ENCODE data around the gene HTRA3. TPM values are rescaled to one million over a fixed set of nuclear protein-coding genes. Genes with fewer than 3 reads are reported as not detected.

HTRA3 gene
- polyA plus RNA-seq (ENCODE audit: insufficient read length in 4 of 4): 10 to 100 TPM in 2 of 4 donors, 1 to 10 TPM in 2; 8.2 to 16.7 (median 10.7) TPM

DNA sequence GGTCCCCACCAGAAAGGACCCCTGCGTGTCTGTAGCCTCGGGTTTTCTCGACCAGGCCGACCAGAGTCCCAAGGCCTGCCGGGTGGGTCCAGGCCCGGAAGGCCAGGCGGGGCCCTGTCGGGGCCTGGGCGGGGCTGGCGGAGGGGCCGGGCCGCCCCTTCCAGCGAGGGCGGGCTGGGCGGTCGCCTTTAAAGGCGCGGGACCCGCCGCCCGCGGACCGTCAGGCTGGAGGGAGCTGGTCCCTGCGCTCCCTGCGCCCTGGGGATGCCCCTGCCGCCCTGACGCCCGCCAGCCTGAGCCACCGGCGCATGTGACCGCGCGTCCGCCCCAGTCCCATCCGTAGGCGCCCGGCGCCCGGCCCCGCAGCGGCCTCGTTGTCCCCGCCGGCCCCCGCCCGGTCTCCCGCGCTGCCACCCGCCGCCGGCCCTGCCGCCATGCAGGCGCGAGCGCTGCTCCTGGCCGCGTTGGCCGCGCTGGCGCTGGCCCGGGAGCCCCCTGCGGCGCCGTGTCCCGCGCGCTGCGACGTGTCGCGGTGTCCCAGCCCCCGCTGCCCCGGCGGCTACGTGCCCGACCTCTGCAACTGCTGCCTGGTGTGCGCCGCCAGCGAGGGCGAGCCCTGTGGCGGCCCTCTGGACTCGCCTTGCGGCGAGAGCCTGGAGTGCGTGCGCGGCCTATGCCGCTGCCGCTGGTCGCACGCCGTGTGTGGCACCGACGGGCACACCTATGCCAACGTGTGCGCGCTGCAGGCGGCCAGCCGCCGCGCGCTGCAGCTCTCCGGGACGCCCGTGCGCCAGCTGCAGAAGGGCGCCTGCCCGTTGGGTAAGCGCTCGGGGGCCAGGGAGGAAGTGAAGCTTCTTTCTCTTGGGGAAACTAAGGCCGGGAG lies at the start of gene HTRA3:
TSS of gene HTRA3 (plus strand) at position 220 of the 883 bp plus-strand sequence. CDS start at position 435, 215 bp downstream.
- DNase-seq (ENCODE audit: low read depth in 4 of 4, low spot score in 2 of 4): no peak

DNA sequence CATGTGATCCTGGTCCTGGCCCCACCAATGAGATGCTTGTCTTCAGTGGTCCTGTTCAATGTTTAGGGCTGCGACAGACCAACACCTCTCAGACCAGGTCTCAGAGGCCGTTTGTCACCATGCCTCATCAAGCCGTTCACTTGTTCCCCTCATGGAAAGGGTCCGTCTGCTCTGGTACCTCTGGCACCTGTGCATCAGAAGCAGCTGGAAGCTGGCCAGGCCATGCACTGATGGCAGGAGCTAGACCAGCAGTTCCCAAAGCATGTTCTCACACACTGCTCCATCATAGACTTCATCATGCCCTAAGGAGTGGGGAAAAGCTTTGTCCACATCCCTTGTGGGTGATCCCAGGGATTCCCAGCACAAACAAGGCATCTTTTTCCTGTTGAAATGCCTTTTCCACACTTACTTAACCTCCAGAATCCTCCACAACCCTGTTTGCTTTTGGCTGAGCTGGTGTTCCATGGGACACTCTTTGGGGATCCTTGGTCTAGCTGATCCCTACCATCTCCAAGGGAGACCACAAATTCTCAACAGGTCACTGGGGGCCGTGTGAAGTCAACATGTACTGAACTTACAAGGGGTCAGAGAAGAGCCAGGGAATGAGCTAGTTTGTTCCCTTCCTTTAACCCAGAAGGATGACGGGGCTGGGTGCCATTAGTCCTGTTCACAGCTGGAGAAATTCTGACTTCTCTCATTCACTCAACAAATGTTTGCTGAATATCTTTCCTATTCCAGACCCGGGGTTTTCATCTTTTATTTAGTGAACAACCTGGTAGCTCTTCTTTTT lies 48.7 kb upstream of the HTRA3 start:
- no peak for DNase-seq (ENCODE audit: low read depth in 4 of 4, low spot score in 2 of 4)

DNA sequence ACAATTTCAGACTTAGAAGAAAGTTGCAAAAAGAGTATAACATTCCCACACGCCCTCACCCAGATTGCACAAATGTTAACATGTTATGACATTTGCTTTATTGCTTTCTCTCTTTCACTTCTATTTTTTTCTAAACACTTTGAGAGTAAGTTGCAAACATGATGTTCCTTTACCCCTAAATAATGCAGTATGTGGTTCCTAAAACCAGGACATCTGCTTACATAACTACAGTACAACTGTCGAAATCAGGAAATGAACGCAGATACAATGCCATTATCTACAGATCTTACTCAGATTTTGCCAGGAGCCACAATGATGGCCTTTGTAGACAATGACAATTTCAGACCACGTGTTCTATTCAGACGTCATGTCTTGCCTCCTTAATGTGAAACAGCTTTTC lies 48.1 kb upstream of the HTRA3 start:
- DNase-seq (ENCODE audit: low read depth in 4 of 4, low spot score in 2 of 4): no peak

DNA sequence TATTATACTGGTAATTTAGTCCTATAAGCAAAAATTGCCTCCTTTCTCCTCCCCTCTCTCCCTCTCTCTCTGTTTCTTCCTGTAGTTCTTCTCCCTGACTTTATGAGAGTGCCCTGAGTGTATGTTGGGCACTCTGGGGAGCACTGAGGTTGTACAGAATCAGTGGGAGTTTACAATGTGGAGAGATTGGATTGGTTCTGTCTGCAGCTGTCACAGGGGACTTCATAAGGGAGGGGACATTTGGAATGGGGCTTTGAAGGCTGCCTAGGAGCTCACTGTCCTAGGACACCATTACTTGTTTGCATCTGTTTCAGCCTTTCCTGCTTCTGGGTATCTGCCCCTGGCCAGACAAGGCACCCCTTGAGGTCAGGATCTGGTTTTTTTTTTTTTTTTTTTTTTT lies 47.6 kb upstream of the HTRA3 start:
- no peak for DNase-seq (ENCODE audit: low read depth in 4 of 4, low spot score in 2 of 4)

DNA sequence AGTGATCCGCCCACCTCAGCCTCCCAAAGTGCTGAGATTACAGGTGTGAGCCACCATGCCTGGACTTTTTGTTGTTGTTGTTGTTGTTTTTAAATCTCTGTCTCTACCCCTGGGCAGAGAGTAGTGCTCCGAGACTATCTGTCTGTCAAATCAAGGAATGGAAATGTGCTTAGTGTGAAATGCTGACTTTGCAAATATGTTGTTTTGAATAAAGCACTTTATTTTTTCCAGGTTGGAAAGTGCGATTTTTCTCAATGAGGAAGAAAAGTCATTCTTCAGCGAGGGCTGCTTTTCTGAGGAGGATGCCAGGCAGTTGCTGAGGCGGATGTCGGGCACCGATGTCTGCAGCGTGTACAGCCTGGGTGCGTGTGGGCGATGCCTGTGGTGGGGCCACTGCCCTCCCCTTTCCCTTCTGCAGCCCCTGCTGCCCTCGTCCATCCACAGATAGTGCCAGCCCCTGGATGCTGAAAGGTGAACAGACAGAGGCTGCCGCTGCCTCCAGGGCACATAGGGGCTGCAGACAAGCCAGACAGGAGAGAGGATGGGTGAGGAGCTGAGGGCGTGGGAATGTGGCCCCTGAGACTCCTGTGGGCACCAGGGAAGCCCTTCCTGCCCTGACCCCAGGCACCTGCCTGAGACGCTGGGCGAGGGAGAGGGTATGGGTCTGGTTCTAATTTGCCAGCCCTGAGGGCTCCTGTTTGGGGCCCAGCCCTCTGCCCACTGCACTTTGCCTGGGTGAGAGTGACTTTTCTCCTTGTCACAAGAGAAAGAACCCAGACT lies 46.8 kb upstream of the HTRA3 start:
- DNase-seq (ENCODE audit: low read depth in 4 of 4, low spot score in 2 of 4): no peak

DNA sequence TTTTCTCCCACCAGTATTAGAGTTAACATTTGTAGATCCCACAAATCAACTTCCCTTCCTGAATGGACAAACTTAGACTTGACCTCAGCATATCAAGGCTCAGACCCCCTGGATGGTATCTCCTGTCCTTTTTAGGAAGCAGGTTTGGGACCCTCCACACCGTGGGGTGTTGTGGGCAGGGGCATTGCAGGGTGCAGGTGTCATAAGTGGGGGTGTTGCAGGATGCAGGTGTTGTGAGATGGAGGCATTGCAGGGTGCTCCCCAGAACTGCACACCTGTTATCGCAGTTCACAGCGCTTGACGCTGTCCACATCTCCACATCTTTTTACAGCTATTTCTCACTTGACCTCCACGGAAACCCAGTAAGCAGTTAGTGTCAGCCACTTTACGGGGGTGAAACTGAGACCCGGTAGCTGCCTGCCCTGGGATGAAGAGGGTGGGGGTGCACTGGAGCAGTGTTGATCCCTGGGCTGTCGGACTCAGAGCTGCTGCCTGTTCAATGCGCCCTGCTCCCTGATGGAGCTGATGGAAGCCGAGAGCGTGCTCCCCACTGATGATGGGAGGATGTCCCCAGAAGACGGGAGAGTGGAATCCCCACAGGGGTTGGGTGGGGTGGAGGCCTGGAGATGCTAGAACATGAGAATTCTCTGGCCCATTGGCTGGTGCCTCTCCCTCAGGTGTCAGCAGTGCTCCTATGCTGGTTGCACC lies 45.1 kb upstream of the HTRA3 start:
- DNase-seq (ENCODE audit: low read depth in 4 of 4, low spot score in 2 of 4): no peak

DNA sequence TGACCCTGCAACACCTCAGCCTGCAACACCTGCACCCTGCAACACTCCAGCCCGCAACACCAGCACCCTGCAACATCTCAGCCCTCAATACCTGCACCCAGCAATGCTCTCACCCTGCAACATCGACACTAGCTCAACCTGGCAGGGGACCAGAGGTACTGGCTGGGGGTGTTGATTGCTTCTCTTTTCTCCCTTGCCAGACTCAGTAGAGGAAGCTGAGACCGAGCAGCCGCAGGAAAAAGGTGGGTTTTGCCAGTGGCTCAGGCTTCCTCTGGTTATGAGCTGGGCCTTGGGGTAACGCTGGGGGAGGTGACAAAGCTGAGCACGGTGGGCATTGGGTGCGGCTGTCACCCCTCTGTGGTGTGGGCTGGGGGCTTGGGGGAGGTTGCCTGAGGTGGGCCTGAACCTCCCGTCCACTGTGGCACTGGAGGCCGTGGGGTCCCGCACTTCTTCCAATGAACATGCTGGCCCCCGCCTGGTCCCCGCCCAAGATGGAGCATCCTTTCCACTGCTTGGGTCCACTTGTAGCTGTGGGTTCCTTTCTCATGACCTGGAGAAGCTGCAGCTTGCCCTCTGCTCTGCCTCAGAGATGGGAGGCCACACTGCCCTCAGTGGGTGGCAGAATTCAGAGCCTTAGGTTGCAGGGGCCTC lies 44.5 kb upstream of the HTRA3 start:
- DNase-seq (ENCODE audit: low read depth in 4 of 4, low spot score in 2 of 4): no peak

DNA sequence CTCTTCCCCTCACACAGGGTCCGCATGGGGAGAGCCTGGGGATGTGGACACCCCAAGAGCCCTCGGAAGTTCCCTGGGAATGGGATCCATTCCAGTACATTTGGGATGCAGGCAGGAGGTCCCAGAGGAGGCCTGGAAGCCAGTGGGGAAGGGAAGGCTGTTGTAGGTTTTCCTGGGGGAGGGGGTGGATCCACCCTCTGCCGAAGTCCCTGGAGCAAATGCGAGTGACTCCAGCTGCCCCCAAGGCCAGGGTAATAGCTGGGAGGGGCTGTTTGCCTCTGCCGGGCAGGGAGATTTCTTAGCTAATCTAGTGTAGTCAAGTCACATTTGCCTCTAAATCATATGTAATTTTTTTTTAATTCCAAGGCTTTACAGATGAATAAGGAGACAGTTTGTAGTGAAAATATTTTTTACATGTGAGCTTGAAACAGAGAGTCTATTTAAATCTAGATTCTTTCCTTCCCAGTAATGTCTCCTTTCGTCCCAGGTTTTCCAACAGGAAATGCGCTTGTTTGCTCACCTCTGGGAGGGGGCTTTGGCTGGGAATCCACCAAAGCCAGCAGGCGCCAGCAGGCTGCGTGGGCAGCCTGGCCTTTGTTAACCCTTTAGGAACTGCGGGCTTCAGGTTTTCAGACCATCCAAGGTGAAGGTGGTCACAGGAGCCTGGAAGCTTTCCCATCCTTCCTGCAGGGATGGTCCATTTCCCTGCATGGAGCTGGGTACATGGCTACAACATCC lies 43.7 kb upstream of the HTRA3 start:
- DNase-seq (ENCODE audit: low read depth in 4 of 4, low spot score in 2 of 4): no peak

DNA sequence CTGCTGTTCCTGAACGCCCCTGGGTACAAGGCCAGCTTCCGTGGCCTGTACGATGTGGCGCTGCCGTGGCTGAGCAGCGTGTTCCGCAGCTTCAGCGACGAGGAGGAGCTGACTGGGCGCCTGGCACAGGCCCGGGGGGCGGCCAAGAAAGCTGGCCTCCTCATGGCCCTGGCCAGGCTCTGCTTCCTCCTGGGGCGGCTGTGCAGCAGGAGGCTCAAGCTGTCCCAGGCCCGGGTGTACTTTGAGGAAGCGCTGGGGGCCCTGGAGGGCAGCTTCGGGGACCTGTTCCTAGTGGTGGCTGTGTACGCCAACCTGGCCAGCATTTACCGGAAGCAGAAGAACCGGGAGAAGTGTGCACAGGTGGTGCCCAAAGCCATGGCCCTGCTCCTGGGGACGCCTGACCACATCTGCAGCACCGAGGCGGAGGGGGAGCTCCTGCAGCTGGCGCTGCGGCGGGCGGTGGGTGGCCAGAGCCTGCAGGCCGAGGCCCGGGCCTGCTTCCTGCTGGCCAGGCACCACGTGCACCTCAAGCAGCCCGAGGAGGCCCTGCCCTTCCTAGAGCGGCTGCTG lies 42.3 kb upstream of the HTRA3 start:
- no peak for DNase-seq (ENCODE audit: low read depth in 4 of 4, low spot score in 2 of 4)

DNA sequence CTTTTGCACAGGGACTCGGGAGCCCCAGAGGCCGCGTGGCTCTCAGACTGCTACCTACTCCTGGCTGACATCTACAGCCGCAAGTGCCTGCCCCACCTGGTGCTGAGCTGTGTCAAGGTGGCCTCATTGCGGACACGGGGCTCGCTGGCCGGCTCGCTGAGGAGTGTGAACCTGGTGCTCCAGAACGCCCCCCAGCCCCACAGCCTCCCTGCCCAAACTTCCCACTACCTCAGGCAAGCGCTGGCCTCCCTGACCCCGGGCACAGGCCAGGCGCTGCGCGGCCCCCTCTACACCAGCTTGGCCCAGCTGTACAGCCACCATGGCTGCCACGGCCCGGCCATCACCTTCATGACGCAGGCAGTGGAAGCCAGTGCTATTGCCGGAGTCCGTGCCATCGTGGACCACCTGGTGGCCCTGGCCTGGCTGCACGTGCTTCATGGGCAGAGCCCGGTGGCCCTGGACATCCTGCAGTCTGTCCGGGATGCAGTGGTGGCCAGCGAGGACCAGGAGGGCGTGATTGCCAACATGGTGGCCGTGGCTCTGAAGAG lies 41.7 kb upstream of the HTRA3 start:
- DNase-seq (ENCODE audit: low read depth in 4 of 4, low spot score in 2 of 4): no peak

DNA sequence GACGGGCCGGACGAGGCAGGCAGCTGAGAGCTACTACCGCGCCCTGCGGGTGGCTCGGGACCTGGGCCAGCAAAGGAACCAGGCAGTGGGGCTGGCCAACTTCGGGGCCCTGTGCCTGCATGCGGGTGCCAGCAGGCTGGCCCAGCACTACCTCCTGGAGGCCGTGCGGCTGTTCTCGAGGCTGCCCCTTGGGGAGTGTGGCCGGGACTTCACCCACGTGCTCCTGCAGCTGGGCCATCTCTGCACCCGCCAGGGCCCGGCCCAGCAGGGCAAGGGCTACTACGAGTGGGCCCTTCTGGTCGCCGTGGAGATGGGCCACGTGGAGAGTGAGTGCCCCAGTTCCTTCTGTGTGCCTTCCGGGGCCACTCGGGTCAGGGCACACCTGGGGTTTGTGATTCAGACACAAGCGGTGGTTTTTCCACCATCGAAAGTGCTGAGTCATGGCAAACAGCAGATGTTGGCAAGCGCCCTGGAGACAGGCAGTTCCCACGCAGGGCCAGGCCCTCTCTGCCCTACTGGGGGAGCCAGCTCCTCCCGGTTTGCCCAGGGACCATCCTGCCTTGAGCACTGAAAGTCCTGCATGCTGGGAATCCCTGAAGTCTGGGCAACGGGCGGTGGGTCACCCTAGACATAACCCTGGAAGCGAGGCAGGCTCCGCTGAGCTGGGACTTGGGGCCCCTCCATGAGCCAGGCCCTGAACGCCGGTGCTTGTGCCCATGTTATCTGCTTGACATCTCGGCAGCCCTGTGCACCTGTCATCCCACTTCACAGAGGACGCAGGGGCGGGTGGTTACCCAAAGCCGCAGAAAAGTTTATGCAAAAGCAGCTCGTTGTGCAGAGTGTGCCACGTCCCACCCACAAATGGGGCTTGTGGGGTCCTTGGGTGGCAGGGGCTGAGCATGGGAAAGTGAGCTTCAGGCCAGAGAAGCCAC lies 41.0 kb upstream of the HTRA3 start:
- no peak for DNase-seq (ENCODE audit: low read depth in 4 of 4, low spot score in 2 of 4)

DNA sequence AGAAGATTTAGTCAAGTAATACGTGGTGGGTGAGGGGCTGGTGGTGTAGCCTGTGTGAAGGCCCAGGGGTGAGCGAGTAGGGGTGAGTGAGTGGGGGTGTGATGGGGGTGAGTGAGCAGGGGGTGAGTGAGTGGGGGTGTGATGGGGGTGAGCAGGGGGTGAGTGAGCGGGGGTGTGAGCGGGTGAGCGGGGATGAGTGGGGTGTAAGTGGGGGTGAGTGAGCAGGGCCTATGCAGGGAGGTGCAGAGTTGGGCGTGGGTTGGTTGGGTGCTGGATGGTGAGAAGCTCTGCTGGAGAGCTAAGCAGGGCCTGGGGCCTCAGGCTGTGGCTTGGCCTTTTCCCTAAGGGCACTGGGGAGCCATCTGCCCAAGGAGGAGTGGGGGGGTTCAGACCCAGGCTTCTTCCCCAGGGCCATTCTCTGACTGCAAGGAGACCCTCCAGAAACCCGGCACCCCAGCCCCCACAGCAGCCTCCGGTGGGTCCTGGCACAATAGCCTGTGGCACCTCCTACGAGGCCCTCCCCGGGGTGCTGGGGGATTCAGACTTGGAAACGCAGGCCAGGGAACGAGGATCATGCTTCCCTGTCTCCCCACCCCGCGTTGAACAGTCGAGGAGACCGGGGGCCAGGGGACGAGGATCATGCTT lies 40.1 kb upstream of the HTRA3 start:
- no peak for DNase-seq (ENCODE audit: low read depth in 4 of 4, low spot score in 2 of 4)

DNA sequence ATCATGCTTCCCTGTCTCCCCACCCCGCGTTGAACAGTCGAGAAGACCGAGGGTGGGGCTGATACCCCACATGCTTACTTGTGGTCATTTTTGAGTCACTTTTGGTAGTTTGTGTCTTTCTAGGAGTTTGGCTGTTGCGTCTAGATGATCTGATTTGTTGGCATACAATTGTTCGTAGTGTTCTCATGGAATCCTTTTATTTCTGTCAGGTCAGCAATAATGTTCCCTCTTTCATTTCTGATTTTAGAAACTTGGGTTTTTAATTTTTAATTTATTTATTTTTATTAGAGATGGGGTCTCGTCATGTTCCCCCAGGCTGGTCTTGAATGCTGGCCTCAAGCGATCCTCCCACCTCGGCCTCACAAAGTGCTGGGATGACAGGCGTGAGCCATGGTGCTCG lies 39.5 kb upstream of the HTRA3 start:
- no peak for DNase-seq (ENCODE audit: low read depth in 4 of 4, low spot score in 2 of 4)

DNA sequence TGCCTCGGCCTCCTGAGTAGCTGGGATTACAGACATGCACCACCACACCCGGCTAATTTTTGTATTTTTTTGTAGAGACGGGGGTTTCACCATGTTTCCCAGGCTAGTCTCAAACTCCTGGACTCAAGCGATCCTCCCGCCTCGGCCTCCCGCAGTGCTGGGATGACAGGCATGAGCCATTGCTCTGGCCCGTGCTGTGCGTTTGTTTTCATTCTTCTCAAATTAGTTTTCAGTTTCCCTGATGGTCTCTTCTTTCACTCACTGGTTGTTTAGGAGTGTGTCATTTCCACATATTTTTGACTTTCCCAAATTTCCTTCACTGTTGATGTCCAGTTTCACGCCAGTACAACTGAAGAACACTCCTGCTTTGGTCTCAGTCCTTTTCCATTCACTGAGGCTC lies 38.7 kb upstream of the HTRA3 start:
- DNase-seq (ENCODE audit: low read depth in 4 of 4, low spot score in 2 of 4): no peak

DNA sequence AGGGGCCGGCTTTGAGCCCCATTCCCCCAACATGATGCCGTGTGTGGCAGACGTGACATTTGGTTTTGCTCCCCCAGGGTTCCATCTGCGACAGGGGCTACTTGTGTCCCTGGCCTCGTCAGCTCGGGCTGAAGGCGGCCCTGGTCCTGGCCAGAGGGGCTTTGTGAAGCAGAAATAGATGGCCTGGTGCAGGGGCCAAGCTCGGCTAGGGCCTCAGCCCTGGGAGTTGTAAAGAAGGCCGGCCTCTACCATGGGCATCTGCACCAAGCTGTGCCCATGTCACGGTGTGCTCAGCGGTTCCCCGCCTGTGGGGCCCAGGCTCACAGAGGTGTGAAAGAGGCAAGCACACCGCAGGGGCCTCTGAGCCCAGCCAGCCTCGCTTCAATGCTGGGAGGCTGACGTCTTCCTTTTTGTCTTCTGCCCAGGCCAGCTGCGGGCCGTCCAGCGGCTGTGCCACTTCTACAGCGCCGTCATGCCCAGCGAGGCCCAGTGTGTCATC lies 38.0 kb upstream of the HTRA3 start:
- DNase-seq (ENCODE audit: low read depth in 4 of 4, low spot score in 2 of 4): no peak

DNA sequence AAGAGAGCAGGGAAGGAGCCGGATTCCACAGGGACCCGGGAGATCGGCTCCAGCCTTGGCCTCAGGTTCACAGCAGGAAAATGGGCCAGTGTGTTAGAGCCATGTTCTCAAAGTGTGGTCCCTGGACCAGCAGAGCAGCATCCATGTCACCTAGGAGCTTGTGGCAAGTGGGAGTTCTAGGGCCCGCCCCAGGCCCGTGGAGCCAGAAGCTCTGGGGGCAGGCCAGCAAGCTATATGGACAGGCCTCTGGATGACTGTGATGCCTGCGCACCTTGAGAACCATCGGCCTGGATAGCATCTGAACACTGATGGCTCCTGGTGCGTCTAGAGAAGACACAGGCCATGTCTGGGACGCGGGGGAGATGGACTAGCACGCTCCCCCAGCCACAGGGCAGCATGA lies 36.8 kb upstream of the HTRA3 start:
- no peak for DNase-seq (ENCODE audit: low read depth in 4 of 4, low spot score in 2 of 4)
